Neural progenitor cell (in vitro differentiated cells): Measurements from ENCODE around the gene TES.

Experiments used
- CTCF ChIP-seq: fragments of 200-600 bp; sonication (generic); IDR thresholded peaks from 2 replicates; pipeline ENCODE4 v1.5.1; 2017; ENCODE audit warnings: antibody characterized with exemption, mild to moderate bottlenecking
- EZH2 ChIP-seq: fragments of 200-600 bp; sonication (generic); IDR thresholded peaks from 2 replicates; pipeline ENCODE4 v1.6.1; 2017; ENCODE audit warnings: antibody characterized with exemption, mild to moderate bottlenecking, moderate library complexity
- EZH2phosphoT487 ChIP-seq: fragments of 200-600 bp; sonication (generic); IDR thresholded peaks from 2 replicates; pipeline ENCODE4 v1.6.1; 2017; ENCODE audit warnings: antibody characterized with exemption

- TF ChIP-seq CTCF (peak; percentile 62), EZH2 (no peak), EZH2phosphoT487 (no peak)
Observed at GRCh38 chr7:116173051-116174028, 37.0 kb upstream of the TES start.
